Measurements from ENCODE around the gene ACMSD. TPM values are rescaled to one million over a fixed set of nuclear protein-coding genes. Genes with fewer than 3 reads are reported as not detected.
A peak's percentile ranks its signal among the peaks of the same experiment; 100 is the strongest.

Gene ACMSD
- total and polyA plus RNA-seq, 9 of the 15 experiments (the other 6 are each of a cell fraction or from before 2014, with no cell fraction given), result not detected

GRCh38 chr2:134917888-134918525 lies 79.6 kb downstream of the ACMSD start (continued):
- no peak for TF ChIP-seq KLF10 (CRISPR knock-in tag; IDR thresholded peaks at IDR 0.05)
- TF ChIP-seq ZNF518B (CRISPR knock-in tag; IDR thresholded peaks at IDR 0.05), result no peak
- no peak for TF ChIP-seq HBP1 (CRISPR knock-in tag; IDR thresholded peaks at IDR 0.05)
- TF ChIP-seq BRCA1 (IDR thresholded peaks at IDR 0.05), result no peak
- no peak for TF ChIP-seq BRCA1 (CRISPR knock-in tag; IDR thresholded peaks at IDR 0.05)
- TF ChIP-seq ZNF655 (CRISPR knock-in tag; IDR thresholded peaks at IDR 0.05), result no peak
- no peak for TF ChIP-seq ZNF551 (CRISPR knock-in tag; IDR thresholded peaks at IDR 0.05)
- no peak for TF ChIP-seq FOXA1 (IDR thresholded peaks at IDR 0.05; ENCODE audit: borderline replicate concordance)
- peak; percentile 85 for TF ChIP-seq POLR2A (conservative IDR thresholded peaks at IDR 0.05)
- no peak for TF ChIP-seq TAF15 (IDR thresholded peaks at IDR 0.05; ENCODE audit: low read depth, low read length)
- TF ChIP-seq XRCC5 (IDR thresholded peaks at IDR 0.05; ENCODE audit: low read depth, low read length), result no peak
- no peak for TF ChIP-seq ZNF12 (CRISPR knock-in tag; IDR thresholded peaks at IDR 0.05)
- no peak for TF ChIP-seq SMARCE1 (IDR thresholded peaks at IDR 0.05)
- no peak for TF ChIP-seq ELF4 (CRISPR knock-in tag; IDR thresholded peaks at IDR 0.05)
- no peak for TF ChIP-seq PBX2 (CRISPR knock-in tag; IDR thresholded peaks at IDR 0.05; ENCODE audit: low read depth)
- TF ChIP-seq PBX2 (tag; conservative IDR thresholded peaks at IDR 0.05; ENCODE audit: low read depth), result no peak
- TF ChIP-seq SAFB2 (IDR thresholded peaks at IDR 0.05; ENCODE audit: borderline replicate concordance, low read depth, low read length, severe bottlenecking), result no peak
- no peak for TF ChIP-seq ZC3H11A (IDR thresholded peaks at IDR 0.05; ENCODE audit: low read depth, low read length)
- TF ChIP-seq CCAR2 (IDR thresholded peaks at IDR 0.05; ENCODE audit: low read depth, low read length), result no peak
- no peak for TF ChIP-seq ESRRB (CRISPR knock-in tag; IDR thresholded peaks at IDR 0.05; ENCODE audit: borderline replicate concordance)
